GM21423 (cell line): ENCODE results near the gene TYR.
"Not testable (repeated sequence)": the region's sequence is repeated elsewhere in the genome, so short reads cannot be mapped to it uniquely, and the experiment has no call there.

Experiments
- ATAC-seq: cut with Tn5 transposase; IDR thresholded peaks from one replicate; pipeline ENCODE4 v1.9.1; 2021; ENCODE audit warnings: mild to moderate bottlenecking, moderate library complexity; ENCODE audit not compliant: unreplicated experiment

Gene TYR

GRCh38 chr11:89342880-89343572 lies 165.4 kb downstream of the TYR start:
- not testable (repeated sequence) for ATAC-seq
